GM18867 (cell line): ENCODE data around the gene SDSL.

Experiments used
- ATAC-seq: cut with Tn5 transposase; IDR thresholded peaks from one replicate; pipeline ENCODE4 v1.9.1; 2021; ENCODE audit warnings: mild to moderate bottlenecking, moderate library complexity; ENCODE audit not compliant: unreplicated experiment

SDSL gene

GRCh38 chr12:113445544-113446171 lies 23.5 kb downstream of the SDSL start:
- ATAC-seq, result peak; percentile 59

- no peak for ATAC-seq
Measured at GRCh38 chr12:113448873-113449272, 26.7 kb downstream of the SDSL start.

DNA sequence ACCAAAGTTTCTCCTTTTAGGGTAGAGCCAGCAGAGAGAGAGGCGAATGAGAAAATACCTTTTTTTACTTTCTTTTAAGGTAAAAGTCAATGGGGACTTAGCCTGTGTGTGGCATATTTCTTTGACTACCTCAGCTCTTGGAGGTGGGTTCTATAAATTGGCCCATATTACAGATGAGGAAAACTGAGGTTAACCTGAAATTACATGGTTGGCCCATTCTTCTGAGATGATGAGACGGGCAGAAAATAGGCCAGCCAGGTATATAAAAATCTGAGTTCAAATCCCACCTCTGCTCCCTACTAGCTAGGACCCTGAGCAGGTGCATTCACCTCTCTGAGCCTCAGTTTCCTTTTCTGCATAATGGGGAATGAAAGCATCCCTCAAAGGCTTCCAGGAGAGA lies 27.1 kb downstream of the SDSL start:
- no peak for ATAC-seq

DNA sequence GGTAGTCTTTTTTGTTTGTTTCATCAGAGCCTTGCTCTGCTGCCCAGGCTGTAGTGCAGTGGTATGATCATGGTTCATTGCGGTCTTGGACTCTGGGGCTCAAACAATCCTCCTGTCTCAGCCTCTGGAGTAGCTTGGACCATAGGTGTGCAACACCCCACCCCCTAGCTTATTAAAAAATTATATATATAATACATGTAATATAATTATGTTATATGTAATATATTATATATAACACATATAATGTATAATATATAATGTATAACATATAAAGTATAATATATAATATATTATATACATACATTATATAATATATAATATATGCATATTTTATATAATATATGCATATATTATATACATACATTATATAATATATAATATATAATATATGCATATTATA lies 27.7 kb downstream of the SDSL start:
- no peak for ATAC-seq

GRCh38 chr12:113452458-113452857 lies 30.3 kb downstream of the SDSL start:
- no peak for ATAC-seq

DNA sequence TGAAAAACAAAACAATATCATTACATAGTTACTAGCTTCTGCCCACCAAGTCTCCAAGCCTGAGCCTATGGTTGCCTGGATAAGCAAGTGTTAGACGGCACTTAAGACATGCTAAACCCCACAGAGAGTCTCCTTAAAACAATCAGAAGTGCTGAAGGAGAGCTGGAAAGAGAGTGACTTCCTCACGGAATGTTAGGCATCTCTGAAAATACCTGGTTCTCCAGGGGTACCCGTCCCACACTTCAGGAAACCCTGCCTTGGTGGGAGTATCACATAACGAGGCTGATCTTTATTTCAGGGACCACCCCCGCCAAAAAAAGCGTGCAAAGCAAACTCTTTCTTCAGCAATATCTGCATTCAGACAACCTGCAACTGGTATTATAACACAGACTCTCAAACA lies 31.1 kb downstream of the SDSL start:
- ATAC-seq, result no peak

DNA sequence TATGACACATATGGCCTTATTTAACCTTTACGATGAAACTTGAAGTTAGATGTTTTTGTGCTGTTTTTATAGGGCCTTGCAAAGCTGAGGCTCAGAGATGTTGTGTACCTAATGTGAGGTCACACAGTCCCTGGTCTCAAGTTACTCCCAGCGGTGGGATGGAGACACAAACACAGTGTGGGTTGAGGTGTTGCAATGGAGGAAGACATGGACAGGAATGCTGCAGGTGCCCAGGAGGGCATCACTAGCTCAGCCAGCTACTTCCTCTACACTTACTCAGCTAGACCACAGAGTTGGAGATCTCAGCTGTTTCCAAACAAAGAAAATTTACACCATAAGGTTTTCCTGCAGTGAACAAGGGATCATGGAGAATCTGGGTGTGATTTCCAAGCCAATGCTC lies 34.0 kb downstream of the SDSL start:
- no peak for ATAC-seq

GRCh38 chr12:113456761-113457160 lies 34.6 kb downstream of the SDSL start:
- no peak for ATAC-seq

GRCh38 chr12:113457185-113457584 lies 35.0 kb downstream of the SDSL start:
- ATAC-seq, result no peak

DNA sequence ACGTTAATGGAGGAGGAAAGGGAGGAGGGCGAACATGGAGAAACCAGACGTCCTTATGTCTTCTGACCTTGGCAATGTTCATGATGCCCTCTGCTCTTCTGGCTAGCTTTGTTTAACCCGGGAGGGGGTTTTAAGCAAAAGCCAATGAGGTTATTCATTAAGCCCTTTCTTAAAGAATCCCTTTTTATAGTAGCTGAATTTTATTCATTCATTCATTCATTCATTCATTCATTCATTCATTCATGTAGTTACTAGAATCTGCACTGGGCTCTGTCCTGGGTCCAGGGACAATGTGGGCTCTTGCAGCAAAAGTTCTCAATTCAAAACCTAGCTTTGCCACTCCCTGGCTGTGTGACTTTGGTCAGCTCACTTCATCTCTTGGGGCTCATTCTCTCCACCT lies 35.5 kb downstream of the SDSL start:
- no peak for ATAC-seq

DNA sequence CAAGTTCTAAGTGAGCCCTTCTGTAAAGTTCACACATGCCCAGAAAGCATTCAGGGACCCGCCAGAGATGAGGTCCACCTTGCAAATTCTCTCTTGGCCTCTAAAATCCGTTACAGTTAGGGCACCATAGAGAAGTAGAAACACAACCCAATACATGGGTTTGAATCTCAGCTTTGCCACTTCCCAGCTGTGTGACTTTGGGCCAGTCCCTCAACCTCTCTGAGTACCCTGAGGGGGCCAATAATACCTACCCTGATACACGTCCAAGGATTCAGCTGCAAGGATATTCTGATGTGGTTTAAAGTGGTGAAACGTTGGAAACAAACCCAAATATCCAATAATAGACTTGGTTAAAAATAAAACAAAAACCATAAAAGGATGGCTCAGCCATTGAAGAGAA lies 37.8 kb downstream of the SDSL start:
- no peak for ATAC-seq

GRCh38 chr12:113461666-113462065 lies 39.5 kb downstream of the SDSL start:
- ATAC-seq, result no peak

- ATAC-seq, result no peak
Measured at GRCh38 chr12:113462117-113462774, 40.1 kb downstream of the SDSL start.

- ATAC-seq, result no peak
Measured at GRCh38 chr12:113462998-113463745, 41.0 kb downstream of the SDSL start.

GRCh38 chr12:113463746-113464451 lies 41.7 kb downstream of the SDSL start:
- no peak for ATAC-seq

DNA sequence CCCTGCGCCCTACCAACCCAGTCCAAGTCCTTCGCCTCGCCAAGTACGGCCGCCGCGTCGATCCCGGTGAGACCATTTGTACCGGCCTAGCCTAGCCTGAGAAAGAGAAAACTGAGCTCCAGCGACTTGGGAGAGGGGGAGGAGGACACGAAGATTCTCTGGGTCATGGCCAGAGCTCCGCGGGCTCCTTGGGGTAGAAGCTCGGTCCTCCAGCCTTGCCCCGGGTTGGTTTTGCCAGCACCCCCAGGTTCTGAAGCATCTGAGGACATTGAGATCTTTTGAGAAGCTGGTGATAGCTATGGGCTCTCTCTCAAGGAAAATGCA lies 42.2 kb downstream of the SDSL start:
- no peak for ATAC-seq

DNA sequence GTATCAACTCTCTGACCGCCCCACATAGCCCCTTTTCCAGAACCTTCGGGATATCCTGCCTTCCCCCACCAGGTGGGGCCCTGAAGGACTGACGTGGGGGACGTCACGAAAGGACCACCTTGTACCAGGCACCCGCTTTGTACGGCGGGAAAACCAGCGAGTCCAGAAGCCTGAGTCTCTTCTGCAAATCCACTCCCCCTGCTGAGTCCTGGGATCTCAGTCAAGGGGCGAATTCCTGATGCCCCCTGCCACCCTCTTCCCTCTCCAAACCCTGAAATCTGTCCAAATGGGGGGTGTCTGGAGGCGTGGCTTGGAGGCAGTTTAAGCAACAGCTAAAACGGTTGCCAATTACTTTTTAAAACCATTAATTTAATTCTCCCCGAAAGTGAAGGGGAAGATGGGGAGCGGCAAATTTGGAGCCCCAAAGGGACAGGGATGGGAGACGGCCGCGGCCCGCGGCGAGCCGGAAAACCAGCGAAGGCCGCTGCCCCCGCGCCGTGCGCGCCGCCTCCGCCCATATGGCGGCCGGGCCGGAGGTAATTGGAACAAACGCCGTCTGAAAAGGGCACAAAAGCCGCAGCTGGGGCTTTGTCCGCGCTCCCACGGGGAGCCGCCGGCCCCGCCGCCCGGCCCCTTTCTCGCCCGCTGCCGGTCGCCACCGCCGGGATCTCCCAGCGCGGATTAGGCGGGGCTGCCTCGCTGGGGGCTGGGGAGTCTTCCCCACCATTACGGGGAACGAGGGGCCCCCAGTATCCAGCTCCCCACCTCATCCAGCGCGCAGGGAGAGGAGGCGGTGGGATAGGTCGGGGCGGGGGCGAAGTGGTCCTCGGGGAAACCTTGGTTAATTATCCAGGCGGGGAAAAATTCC lies 42.9 kb downstream of the SDSL start:
- no peak for ATAC-seq

GRCh38 chr12:113465808-113466453 lies 43.8 kb downstream of the SDSL start:
- ATAC-seq, result no peak

GRCh38 chr12:113466454-113467141 lies 44.4 kb downstream of the SDSL start:
- ATAC-seq, result no peak

GRCh38 chr12:113467142-113467501 lies 44.9 kb downstream of the SDSL start:
- no peak for ATAC-seq
